ENCODE results near the gene CETN1.

Gene CETN1

GRCh38 chr18:570697-571096 lies 9.5 kb upstream of the CETN1 start:
- intact Hi-C loops (cut with micrococcal nuclease), result no loop called here
- Mint-ChIP-seq H3K4me3 (no peak overlapping the region), H3K4me1 (ENCODE audit: low read depth) (peaks cover 1% of the 10 kb centered on the region), H3K27ac (no peak overlapping the region), H3K36me3 (ENCODE audit: low read depth) (no peaks in the 10 kb centered on the region), H3K9me3 (no peaks in the 10 kb centered on the region), H3K27me3 (peaks cover 16% of the 10 kb centered on the region)

- H3K27ac Mint-ChIP-seq, result no peak overlapping the region
- H3K27me3 Mint-ChIP-seq, result peaks cover 10% of the 10 kb centered on the region
- intact Hi-C loops (cut with micrococcal nuclease), result no loop called here
- H3K36me3 Mint-ChIP-seq (ENCODE audit: low read depth), result no peaks in the 10 kb centered on the region
- H3K9me3 Mint-ChIP-seq, result no peaks in the 10 kb centered on the region
- H3K4me1 Mint-ChIP-seq (ENCODE audit: low read depth), result no peaks in the 10 kb centered on the region
- no peak overlapping the region for H3K4me3 Mint-ChIP-seq
These were observed 7.9 kb upstream of the CETN1 start for GRCh38 chr18:572091-572830.

GRCh38 chr18:572831-573289 lies 7.3 kb upstream of the CETN1 start:
- no peaks in the 10 kb centered on the region for H3K4me1 Mint-ChIP-seq (ENCODE audit: low read depth)
- H3K27ac Mint-ChIP-seq, result no peak overlapping the region

GRCh38 chr18:573385-573784 lies 6.8 kb upstream of the CETN1 start:
- Mint-ChIP-seq H3K9me3 (no peaks in the 10 kb centered on the region), H3K4me1 (ENCODE audit: low read depth) (no peaks in the 10 kb centered on the region), H3K27me3 (peaks cover 8% of the 10 kb centered on the region), H3K36me3 (ENCODE audit: low read depth) (no peaks in the 10 kb centered on the region), H3K4me3 (no peak overlapping the region), H3K27ac (no peak overlapping the region)
- intact Hi-C loops (cut with micrococcal nuclease), result no loop called here

More at GRCh38 chr18:572831-573289, 7.3 kb upstream of the CETN1 start:
- no peak overlapping the region for H3K4me3 Mint-ChIP-seq
- H3K9me3 Mint-ChIP-seq, result no peaks in the 10 kb centered on the region
- intact Hi-C loops (cut with micrococcal nuclease), result no loop called here
- no peaks in the 10 kb centered on the region for H3K36me3 Mint-ChIP-seq (ENCODE audit: low read depth)
- H3K27me3 Mint-ChIP-seq, result peaks cover 10% of the 10 kb centered on the region

GRCh38 chr18:574149-574860 lies 5.9 kb upstream of the CETN1 start:
- H3K36me3 Mint-ChIP-seq (ENCODE audit: low read depth), result no peaks in the 10 kb centered on the region

GRCh38 chr18:574865-575645 lies 5.1 kb upstream of the CETN1 start:
- H3K27ac Mint-ChIP-seq, result no peak overlapping the region
- intact Hi-C loops (cut with micrococcal nuclease), result no loop called here
- no peaks in the 10 kb centered on the region for H3K9me3 Mint-ChIP-seq
- peaks cover 6% of the 10 kb centered on the region for H3K27me3 Mint-ChIP-seq
- H3K4me3 Mint-ChIP-seq, result no peak overlapping the region
- H3K4me1 Mint-ChIP-seq (ENCODE audit: low read depth), result no peaks in the 10 kb centered on the region
- H3K36me3 Mint-ChIP-seq (ENCODE audit: low read depth), result no peaks in the 10 kb centered on the region

More at GRCh38 chr18:574149-574860, 5.9 kb upstream of the CETN1 start:
- peaks cover 8% of the 10 kb centered on the region for H3K27me3 Mint-ChIP-seq
- no peaks in the 10 kb centered on the region for H3K4me1 Mint-ChIP-seq (ENCODE audit: low read depth)
- no peak overlapping the region for H3K4me3 Mint-ChIP-seq
- H3K27ac Mint-ChIP-seq, result no peak overlapping the region
- no peaks in the 10 kb centered on the region for H3K9me3 Mint-ChIP-seq
- intact Hi-C loops (cut with micrococcal nuclease), result no loop called here

- Mint-ChIP-seq H3K27me3 (peaks cover 6% of the 10 kb centered on the region), H3K27ac (no peak overlapping the region), H3K9me3 (no peaks in the 10 kb centered on the region), H3K4me1 (ENCODE audit: low read depth) (no peaks in the 10 kb centered on the region), H3K4me3 (no peak overlapping the region), H3K36me3 (ENCODE audit: low read depth) (no peaks in the 10 kb centered on the region)
- intact Hi-C loops (cut with micrococcal nuclease), result no loop called here
These were observed 3.3 kb upstream of the CETN1 start for GRCh38 chr18:576924-577323.

GRCh38 chr18:577643-578375 lies 2.4 kb upstream of the CETN1 start:
- intact Hi-C loops (cut with micrococcal nuclease), result no loop called here

GRCh38 chr18:579238-579637 lies 942 bp upstream of the CETN1 start:
- Mint-ChIP-seq H3K4me1 (ENCODE audit: low read depth) (no peaks in the 10 kb centered on the region), H3K27me3 (peaks cover 13% of the 10 kb centered on the region), H3K36me3 (ENCODE audit: low read depth) (no peaks in the 10 kb centered on the region), H3K27ac (no peak overlapping the region), H3K4me3 (no peak overlapping the region), H3K9me3 (peaks cover 5% of the 10 kb centered on the region)
- intact Hi-C loops (cut with micrococcal nuclease), result no loop called here

More at GRCh38 chr18:577643-578375, 2.4 kb upstream of the CETN1 start:
- H3K27ac Mint-ChIP-seq, result no peak overlapping the region
- H3K36me3 Mint-ChIP-seq (ENCODE audit: low read depth), result no peaks in the 10 kb centered on the region
- no peaks in the 10 kb centered on the region for H3K4me1 Mint-ChIP-seq (ENCODE audit: low read depth)
- peaks cover 8% of the 10 kb centered on the region for H3K27me3 Mint-ChIP-seq
- H3K9me3 Mint-ChIP-seq, result no peaks in the 10 kb centered on the region
- no peak overlapping the region for H3K4me3 Mint-ChIP-seq

- Mint-ChIP-seq H3K9me3 (peaks cover 5% of the 10 kb centered on the region), H3K4me1 (ENCODE audit: low read depth) (no peaks in the 10 kb centered on the region), H3K27ac (no peak overlapping the region), H3K27me3 (peaks cover 11% of the 10 kb centered on the region), H3K36me3 (ENCODE audit: low read depth) (no peaks in the 10 kb centered on the region), H3K4me3 (no peak overlapping the region)
- intact Hi-C loops (cut with micrococcal nuclease), result no loop called here
These were observed 916 bp downstream of the CETN1 start for GRCh38 chr18:581096-581495.

GRCh38 chr18:582465-582864 lies 2.3 kb downstream of the CETN1 start:
- no peaks in the 10 kb centered on the region for H3K36me3 Mint-ChIP-seq (ENCODE audit: low read depth)
- no peaks in the 10 kb centered on the region for H3K4me1 Mint-ChIP-seq (ENCODE audit: low read depth)
- no peak overlapping the region for H3K4me3 Mint-ChIP-seq
- H3K27ac Mint-ChIP-seq, result no peak overlapping the region
- intact Hi-C loops (cut with micrococcal nuclease), result no loop called here
- H3K27me3 Mint-ChIP-seq, result peaks cover 16% of the 10 kb centered on the region
- peaks cover 5% of the 10 kb centered on the region for H3K9me3 Mint-ChIP-seq

- H3K4me3 Mint-ChIP-seq, result no peak overlapping the region
- intact Hi-C loops (cut with micrococcal nuclease), result no loop called here
- no peak overlapping the region for H3K27ac Mint-ChIP-seq
- peaks cover 32% of the 10 kb centered on the region for H3K27me3 Mint-ChIP-seq
- peaks cover 9% of the 10 kb centered on the region for H3K9me3 Mint-ChIP-seq
- H3K4me1 Mint-ChIP-seq (ENCODE audit: low read depth), result peaks cover 7% of the 10 kb centered on the region
- no peaks in the 10 kb centered on the region for H3K36me3 Mint-ChIP-seq (ENCODE audit: low read depth)
These were observed 14.9 kb downstream of the CETN1 start for GRCh38 chr18:595068-595467.

GRCh38 chr18:595571-595970 lies 15.4 kb downstream of the CETN1 start:
- H3K9me3 Mint-ChIP-seq, result peaks cover 4% of the 10 kb centered on the region
- intact Hi-C loops (cut with micrococcal nuclease), result no loop called here

More at GRCh38 chr18:595571-595970, 15.4 kb downstream of the CETN1 start:
- peaks cover 33% of the 10 kb centered on the region for H3K27me3 Mint-ChIP-seq
- H3K36me3 Mint-ChIP-seq (ENCODE audit: low read depth), result no peaks in the 10 kb centered on the region
- H3K27ac Mint-ChIP-seq, result no peak overlapping the region
- no peak overlapping the region for H3K4me3 Mint-ChIP-seq
- peaks cover 7% of the 10 kb centered on the region for H3K4me1 Mint-ChIP-seq (ENCODE audit: low read depth)

All from dendritic cell treated with granulocyte-macrophage colony-stimulating factor and Interleukin-4, amounts not matched to agents 40 ng/mL and 50 ng/mL, for 4 days (primary cell).